Transverse colon (tissue), 4 donors: Measurements from ENCODE around the gene BIK. TPM values are rescaled to one million over a fixed set of nuclear protein-coding genes. Genes with fewer than 3 reads are reported as not detected.

Experiments used
- DNase-seq: peaks from one replicate; pipeline ENCODE4 v3.0.0-alpha.2; 2019
- H3K27ac ChIP-seq, 4 donors: fragments of 200-600 bp; sonication (generic); 2 replicates each; pipeline ENCODE4 v1.5.1; 2016 to 2018; ENCODE audit warnings: inconsistent platforms in 4 of 4
- H3K27me3 ChIP-seq: fragments of 200-600 bp; sonication (generic); 2 replicates; pipeline ENCODE4 v1.5.1; 2017; ENCODE audit warnings: inconsistent platforms
- H3K36me3 ChIP-seq, 4 donors: fragments of 200-600 bp; sonication (generic); 2 replicates each; pipeline ENCODE4 v1.5.1; 2017 to 2019; ENCODE audit warnings: inconsistent platforms in 4 of 4
- H3K4me1 ChIP-seq, 4 donors: fragments of 200-600 bp; sonication (generic); 2 replicates each; pipeline ENCODE4 v1.5.1; 2017 to 2020; ENCODE audit warnings: inconsistent platforms in 4 of 4
- H3K4me3 ChIP-seq, 4 donors: fragments of 200-600 bp; sonication (generic); 1 replicate in 1 of 4; 2 replicates in 3 of 4; pipeline versions ENCODE4 v1.5.1 to v1.6.1; 2017 to 2019; ENCODE audit warnings: inconsistent platforms in 4 of 4
- H3K9me3 ChIP-seq, 2 donors: fragments of 200-600 bp; sonication (generic); 2 replicates each; pipeline ENCODE4 v1.5.1; 2017 to 2019; ENCODE audit warnings: inconsistent platforms in 2 of 2
- EP300 ChIP-seq: sonication (generic); formaldehyde crosslinking; IDR thresholded peaks from one replicate; pipeline ENCODE4 v1.6.1; 2017; ENCODE audit warnings: antibody characterized with exemption, low read depth
- POLR2A ChIP-seq: fragments of 450-650 bp; IDR thresholded peaks from one replicate; pipeline ENCODE4 v1.6.1; 2016; ENCODE audit warnings: antibody characterized with exemption, mild to moderate bottlenecking, moderate library complexity
- POLR2AphosphoS5 ChIP-seq, 3 donors: sonication (generic); formaldehyde crosslinking; IDR thresholded peaks; one replicate each; pipeline ENCODE4 v1.6.1; 2016; ENCODE audit warnings: antibody characterized with exemption in 3 of 3
- WGBS, 2 donors: methylation state at CpG; one replicate each; pipeline ENCODE4 v1.1.5; 2018; ENCODE audit warnings: low coverage in 1 of 2; 5-methylcytosine and 5-hydroxymethylcytosine counted together
- in situ Hi-C, 4 donors: fragments of 200-750 bp; cut with MboI; loops; one replicate each; pipeline versions ENCODE4 v1.15.0 to v1.15.1; 2017; ENCODE audit warnings: low sequenced_read_pairs in 3 of 4, low pct_ligation_motif_present in 1 of 4, low pct_unique_long_range_greater_than_20kb in 1 of 4
- intact Hi-C: fragments of 100-400 bp; cut with DNase I; formaldehyde crosslinking; loops from one replicate; pipeline ENCODE4 v1.15.1; 2023; ENCODE audit warnings: low total_unique reads
- total RNA-seq, 4 donors: library from RNA; depleted of rRNA; stranded (reverse); fragments of >200 nt; gene quantifications; one replicate each; pipeline ENCODE4 v1.1.0, GENCODE V29; 2016
- TF ChIP-seq, protein P1 (sequence below), 5 experiments: fragments of 200-600 bp in 3 of 5; fragments of 450-650 bp in 2 of 5; sonication (generic) in 3 of 5; IDR thresholded peaks; 1 replicate in 2 of 5; 2 replicates in 3 of 5; pipeline ENCODE4 v1.5.1; 2016 to 2017; ENCODE audit warnings: antibody characterized with exemption in 5 of 5, inconsistent platforms in 3 of 5, mild to moderate bottlenecking in 2 of 5, moderate library complexity in 1 of 5

Gene BIK
- total RNA-seq, 4 donors from 2014 or later, result 10.1 to 23.5 (median 14.4) TPM

DNA sequence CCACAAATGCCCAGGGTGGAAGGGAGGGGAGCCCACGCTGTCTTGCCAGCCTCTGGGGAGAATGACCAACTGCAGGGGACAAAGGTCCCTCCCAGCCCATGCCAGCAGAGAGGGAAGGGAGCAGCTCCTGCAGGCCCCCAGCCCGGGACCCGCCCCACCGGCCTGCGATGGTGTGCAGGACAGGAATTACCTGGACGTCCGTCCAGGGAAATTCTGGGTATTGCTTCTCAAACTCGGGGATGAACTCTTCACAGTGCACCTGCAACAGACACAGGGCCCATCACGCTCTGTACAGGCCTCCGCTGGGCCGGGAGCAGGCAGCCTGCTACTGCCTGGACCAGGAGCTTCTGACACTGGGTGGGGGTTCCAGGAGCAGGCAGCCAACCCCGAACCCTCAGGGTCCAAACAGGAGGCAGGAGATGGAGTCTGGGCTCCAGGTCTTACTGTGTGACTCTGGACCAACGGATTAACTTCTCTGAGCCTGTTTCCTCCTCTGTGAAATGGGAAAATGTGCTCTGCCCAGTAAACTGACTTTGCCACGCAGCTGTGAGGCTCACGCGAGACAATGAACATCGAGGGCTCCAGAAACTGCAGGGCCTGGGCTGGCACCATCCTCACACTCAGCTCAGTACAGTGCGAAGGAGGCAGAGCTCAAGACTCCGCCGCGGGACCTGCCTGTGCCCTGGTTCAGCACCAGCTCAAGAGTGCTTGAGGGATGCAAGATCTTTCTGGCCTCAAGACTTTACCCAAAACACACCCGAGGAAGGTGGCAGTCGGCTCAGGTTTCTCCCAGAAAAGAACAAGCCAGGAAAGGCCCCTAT lies 59.0 kb downstream of the BIK start:
- no peak overlapping the region for H3K27ac ChIP-seq
- no peaks in the 10 kb centered on the region for H3K9me3 ChIP-seq
- in situ Hi-C loops, result no loop called here
- no peak for DNase-seq
- WGBS, 2 donors, result 85% methylated on average over 22 of the region's 23 CpGs; no CpG with 5 or more reads in 1 of the 2 donors
- TF ChIP-seq, protein P1, sequence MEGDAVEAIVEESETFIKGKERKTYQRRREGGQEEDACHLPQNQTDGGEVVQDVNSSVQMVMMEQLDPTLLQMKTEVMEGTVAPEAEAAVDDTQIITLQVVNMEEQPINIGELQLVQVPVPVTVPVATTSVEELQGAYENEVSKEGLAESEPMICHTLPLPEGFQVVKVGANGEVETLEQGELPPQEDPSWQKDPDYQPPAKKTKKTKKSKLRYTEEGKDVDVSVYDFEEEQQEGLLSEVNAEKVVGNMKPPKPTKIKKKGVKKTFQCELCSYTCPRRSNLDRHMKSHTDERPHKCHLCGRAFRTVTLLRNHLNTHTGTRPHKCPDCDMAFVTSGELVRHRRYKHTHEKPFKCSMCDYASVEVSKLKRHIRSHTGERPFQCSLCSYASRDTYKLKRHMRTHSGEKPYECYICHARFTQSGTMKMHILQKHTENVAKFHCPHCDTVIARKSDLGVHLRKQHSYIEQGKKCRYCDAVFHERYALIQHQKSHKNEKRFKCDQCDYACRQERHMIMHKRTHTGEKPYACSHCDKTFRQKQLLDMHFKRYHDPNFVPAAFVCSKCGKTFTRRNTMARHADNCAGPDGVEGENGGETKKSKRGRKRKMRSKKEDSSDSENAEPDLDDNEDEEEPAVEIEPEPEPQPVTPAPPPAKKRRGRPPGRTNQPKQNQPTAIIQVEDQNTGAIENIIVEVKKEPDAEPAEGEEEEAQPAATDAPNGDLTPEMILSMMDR (IDR thresholded peaks at IDR 0.05), result no peak
- TF ChIP-seq EP300, result no peak
- TF ChIP-seq POLR2AphosphoS5 (IDR thresholded peaks at IDR 0.05), result no peak
- TF ChIP-seq POLR2A, result no peak
- peaks cover 0 to 14% (median 2%) of the 10 kb centered on the region in 4 donors for H3K36me3 ChIP-seq
- intact Hi-C loops, result no loop called here
- peaks cover 0 to 16% (median 13%) of the 10 kb centered on the region in 4 donors for H3K4me1 ChIP-seq
- H3K4me3 ChIP-seq, result no peak overlapping the region
- H3K27me3 ChIP-seq, result no peaks in the 10 kb centered on the region

DNA sequence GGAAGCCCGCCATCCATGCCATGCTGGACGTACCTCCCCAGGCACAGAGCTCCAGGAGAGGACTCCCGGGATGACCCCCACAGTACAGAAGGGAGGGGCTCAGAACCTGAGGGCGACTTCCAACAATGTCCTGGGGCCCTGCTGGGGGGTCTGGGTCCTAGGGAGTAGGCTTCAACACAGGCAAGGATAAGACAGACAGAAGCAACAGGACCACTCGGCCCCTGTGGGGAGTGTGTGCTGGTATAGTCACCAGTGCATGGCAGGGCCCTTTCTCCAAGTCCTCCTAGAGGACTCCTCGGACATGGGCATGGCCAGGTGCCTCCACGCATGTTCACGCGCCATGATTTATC lies 59.6 kb downstream of the BIK start:
- H3K27me3 ChIP-seq, result no peaks in the 10 kb centered on the region
- H3K36me3 ChIP-seq, result peaks cover 0 to 14% (median 2%) of the 10 kb centered on the region in 4 donors
- peaks cover 0 to 16% (median 13%) of the 10 kb centered on the region in 4 donors for H3K4me1 ChIP-seq
- in situ Hi-C loops (no loop called here), intact Hi-C loops (no loop called here)
- WGBS, 2 donors, result 92% methylated on average over 9 of the region's 9 CpGs; no CpG with 5 or more reads in 1 of the 2 donors
- peak overlapping the region in 1 of 4 donors; percentile 43 for H3K4me3 ChIP-seq
- no peak for DNase-seq
- no peaks in the 10 kb centered on the region for H3K9me3 ChIP-seq
- no peak for TF ChIP-seq POLR2A
- no peak for TF ChIP-seq POLR2AphosphoS5 (IDR thresholded peaks at IDR 0.05)
- no peak for TF ChIP-seq EP300
- TF ChIP-seq, protein P1 (IDR thresholded peaks at IDR 0.05), result no peak
- peak overlapping the region in 1 of 4 donors; percentile 89 for H3K27ac ChIP-seq

DNA sequence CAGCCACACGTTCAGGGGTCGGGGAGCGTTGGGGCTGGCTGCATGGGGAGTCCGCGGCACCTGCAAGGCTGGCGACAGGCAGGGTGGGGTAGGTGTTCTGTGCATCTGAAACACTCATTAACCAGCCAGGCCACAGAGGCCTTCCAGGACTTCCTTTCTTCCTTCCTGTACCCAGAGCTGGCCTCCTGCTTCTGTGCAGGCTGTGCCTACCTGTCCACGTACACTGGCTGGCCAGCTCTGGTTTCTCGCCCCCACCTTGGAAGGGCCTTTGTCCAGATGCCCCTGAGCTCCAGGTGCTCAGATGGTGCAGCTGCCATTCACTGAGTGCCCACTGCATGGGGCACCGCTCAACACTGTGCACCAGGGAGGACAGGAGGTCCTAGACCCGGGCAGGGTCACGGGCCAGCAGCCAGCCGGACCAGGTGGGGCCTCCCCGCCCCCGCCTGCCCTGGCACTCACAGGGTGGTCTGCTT lies 60.5 kb downstream of the BIK start:
- H3K4me1 ChIP-seq, result peaks cover 0 to 16% (median 13%) of the 10 kb centered on the region in 4 donors
- in situ Hi-C loops, result no loop called here
- H3K27ac ChIP-seq, result peak overlapping the region; percentile 81 to 91 (median 87)
- peak overlapping the region in 3 of 4 donors; percentile 14 to 43 (median 28) for H3K4me3 ChIP-seq
- no peaks in the 10 kb centered on the region for H3K9me3 ChIP-seq
- WGBS, 2 donors, result 56 to 68% methylated on average over 7 to 9 of the region's 14 CpGs
- TF ChIP-seq, protein P1 (IDR thresholded peaks at IDR 0.05), result peak in 2 of 5 experiments; percentile 14 to 26
- TF ChIP-seq POLR2AphosphoS5 (IDR thresholded peaks at IDR 0.05) (no peak), EP300 (no peak)
- intact Hi-C loops, result no loop called here
- H3K36me3 ChIP-seq, result peaks cover 0 to 14% (median 2%) of the 10 kb centered on the region in 4 donors
- DNase-seq, result peak; percentile 67
- H3K27me3 ChIP-seq, result no peaks in the 10 kb centered on the region

DNA sequence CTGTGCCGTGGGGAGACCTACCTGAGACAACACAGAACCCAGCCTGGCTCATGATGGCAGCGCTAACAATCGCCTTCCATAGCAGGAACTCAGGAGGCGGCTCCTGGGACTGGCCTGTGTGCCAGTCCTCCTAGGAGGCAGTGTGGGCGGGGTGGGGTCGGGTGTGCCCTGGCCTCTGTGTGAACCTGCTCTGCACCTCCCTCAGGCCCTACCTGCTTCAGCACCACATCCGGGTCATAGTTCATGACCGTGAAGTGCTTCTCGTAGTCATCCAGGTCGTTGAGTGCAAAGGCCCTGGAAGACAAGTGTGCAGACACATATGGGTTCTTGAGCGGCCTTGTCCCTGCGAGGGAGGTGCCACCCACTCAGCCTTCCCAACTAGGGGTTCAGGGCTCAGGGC lies 61.1 kb downstream of the BIK start:
- H3K4me1 ChIP-seq, result peaks cover 0 to 16% (median 13%) of the 10 kb centered on the region in 4 donors
- TF ChIP-seq, protein P1 (IDR thresholded peaks at IDR 0.05), result no peak
- peak in 2 of 3 donors; percentile 45 to 67 for TF ChIP-seq POLR2AphosphoS5 (IDR thresholded peaks at IDR 0.05)
- TF ChIP-seq POLR2A, result peak; percentile 79
- TF ChIP-seq EP300, result no peak
- intact Hi-C loops (no loop called here), in situ Hi-C loops (no loop called here)
- peak overlapping the region; percentile 81 to 91 (median 87) for H3K27ac ChIP-seq
- no peaks in the 10 kb centered on the region for H3K27me3 ChIP-seq
- DNase-seq, result peak; percentile 86
- no peaks in the 10 kb centered on the region for H3K9me3 ChIP-seq
- H3K4me3 ChIP-seq, result peak overlapping the region in 3 of 4 donors; percentile 14 to 43 (median 28)
- 41 to 80% methylated on average over 1 to 9 of the region's 12 CpGs for WGBS, 2 donors
- peaks cover 0 to 14% (median 2%) of the 10 kb centered on the region in 4 donors for H3K36me3 ChIP-seq
